GM18867 (cell line): ENCODE results near the gene ADGRD1.

Experiments used
- ATAC-seq: cut with Tn5 transposase; IDR thresholded peaks from one replicate; pipeline ENCODE4 v1.9.1; 2021; ENCODE audit warnings: mild to moderate bottlenecking, moderate library complexity; ENCODE audit not compliant: unreplicated experiment

The ADGRD1 gene

DNA sequence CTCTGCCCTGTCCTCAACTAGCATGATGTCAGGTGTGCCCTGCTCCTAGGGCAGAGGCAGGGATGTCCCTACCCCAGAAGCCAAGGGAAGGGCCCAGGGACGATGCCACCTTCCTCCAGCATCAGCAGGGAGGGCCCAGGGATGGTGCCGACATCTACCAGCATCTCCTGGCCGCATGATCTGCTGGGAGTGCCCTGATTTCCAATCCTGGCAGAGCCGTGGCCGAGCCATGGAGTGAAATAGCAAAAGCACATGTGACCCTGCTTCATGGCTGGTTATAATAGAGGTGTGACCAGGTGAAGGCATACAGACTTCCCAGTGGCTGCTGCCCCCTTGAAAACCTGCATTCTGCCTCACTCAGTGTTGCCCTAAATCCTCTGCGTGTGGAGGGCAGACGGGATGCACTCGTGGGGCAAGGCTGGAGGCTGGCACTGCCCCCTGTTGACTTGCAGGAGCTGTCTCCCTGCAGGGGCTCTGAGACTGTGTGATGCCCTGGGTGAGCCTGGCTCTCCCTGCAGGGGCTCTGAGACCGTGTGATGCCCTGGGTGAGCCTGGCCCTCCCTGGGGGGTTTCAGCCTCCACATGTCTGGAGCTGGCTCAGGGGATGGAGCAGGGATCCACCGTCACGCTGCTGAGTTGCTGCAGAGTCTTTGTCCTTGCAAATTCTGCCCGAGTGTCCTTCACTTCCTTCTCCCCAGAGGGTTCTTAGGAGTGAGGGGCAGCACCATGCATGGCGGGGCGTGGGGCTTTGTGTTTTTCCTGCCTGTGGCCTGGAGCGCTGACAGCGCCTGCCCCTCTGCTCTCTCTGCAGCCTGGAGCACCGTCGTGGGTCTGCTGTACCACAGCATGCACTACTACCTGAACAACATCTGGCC lies 51.7 kb downstream of the ADGRD1 start:
- no peak for ATAC-seq

DNA sequence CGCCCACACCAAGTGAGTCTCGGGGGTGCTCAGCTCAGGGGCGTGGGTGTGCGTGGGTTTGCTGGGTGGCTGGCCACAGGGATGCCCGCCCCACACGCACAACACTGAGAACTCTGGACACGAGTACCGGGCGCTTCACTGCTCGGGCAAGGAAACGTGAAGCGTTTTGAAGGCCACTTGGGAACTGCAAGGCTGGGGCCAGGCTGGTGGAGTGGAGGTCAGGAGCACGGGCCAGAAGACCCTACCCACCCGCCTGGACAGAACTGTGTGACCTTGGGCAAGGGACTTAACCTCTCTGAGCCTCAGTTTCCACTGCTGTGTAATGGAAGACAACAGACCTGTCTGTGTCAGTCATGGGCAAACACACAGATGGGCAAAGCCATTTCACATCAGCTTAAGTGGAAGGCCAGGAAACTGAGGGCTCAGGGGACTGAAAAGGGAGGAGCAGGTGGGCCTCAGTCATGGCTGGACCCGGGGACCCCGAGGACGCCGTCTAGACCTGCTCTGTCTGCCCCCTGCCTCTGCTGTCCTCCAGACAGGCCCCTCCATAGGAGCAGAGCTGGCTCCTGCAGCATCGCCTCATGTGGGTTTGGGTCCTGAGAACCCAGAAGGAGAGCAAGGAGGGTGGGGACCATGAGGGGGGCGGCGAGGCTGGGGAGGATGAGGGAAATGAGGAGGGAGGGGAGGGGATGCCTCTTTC lies 52.5 kb downstream of the ADGRD1 start:
- no peak for ATAC-seq

DNA sequence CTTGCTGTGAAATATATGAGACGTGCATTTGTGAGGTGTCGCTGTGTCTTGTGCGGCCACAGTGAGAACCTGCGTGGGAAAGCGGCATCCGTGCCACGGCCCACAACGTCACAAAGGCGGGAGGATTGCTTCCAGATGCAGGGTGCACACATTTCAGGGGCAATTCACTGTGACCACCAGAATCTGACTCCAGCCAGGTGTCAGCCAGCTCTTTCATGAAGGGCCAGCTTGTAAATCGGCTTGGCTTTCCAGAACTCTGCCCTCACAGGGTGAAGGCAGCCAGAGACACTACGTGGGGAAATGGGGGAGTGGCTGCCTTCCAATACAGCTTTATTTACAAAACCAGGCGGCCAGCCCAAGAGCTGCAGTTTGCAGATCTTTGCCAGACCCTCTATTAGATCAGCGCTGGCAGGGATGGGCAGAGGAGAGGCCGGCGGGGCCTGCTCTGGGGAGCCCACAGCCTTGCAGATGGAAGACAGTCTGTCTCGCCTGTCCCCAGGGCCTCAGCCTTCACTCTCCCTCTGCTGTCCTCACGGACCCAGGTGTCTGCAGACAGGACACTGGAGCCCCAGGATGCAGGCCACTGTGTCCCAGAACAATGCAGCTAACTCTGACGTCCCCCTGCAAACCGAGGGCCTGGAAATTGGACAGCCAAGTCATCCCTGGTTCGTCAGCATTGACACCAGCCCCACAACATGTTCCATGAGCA lies 53.5 kb downstream of the ADGRD1 start:
- ATAC-seq: no peak

DNA sequence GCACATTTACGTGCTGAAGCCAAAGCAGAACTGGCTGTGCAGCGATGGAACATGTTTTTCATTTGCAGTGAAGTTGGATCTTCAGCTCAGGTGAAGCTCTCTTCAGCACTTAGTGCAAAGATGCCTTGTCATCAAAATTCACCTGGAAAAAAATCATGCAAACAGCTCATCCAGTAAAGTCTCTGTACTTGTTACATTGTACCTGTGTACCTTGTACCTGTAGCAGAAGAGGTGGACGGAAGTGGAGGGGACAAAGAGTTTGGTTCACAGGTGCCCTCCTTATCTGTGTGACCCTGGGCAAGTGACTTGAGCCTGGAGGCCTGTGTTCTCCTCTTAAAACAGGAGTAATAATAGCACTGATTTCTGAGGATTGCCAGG lies 54.0 kb downstream of the ADGRD1 start:
- no peak for ATAC-seq

DNA sequence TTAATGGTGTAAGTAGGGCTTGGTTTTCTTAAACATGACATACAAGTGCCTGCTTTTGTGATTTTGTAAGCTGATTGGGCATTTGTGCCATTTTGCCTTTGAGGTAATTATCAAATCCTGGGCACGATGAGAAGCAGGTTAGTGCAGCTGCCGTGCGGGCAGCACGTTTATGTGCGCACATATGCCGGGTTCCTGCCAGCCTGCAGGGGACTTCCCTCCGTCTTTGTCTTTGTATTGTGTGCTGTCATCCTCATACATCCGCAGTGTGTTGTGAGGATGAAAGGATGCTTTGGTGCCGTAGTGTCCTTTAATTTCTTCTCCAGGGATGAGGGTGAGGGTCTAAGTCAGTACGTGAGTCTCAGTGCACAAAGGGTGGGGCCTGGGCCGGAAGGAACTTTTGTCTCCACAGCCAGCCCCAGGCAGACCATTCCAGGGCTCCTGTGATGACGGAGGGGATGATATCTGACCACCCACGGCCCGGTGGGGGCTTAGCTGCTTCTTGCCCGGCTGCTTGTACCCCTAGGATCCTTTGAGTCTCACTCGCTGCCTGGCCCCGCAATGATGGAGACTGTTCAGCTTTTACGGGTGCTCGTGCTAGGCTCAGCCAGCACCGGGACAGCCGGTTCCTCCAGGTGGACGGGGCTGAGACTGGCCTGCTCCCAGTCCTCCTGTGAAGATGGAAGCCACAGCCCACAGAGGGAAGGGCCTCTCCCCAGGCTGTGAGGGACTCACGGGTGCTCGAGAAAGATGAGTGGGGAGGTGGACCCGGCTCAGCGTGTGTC lies 54.6 kb downstream of the ADGRD1 start:
- ATAC-seq: no peak

DNA sequence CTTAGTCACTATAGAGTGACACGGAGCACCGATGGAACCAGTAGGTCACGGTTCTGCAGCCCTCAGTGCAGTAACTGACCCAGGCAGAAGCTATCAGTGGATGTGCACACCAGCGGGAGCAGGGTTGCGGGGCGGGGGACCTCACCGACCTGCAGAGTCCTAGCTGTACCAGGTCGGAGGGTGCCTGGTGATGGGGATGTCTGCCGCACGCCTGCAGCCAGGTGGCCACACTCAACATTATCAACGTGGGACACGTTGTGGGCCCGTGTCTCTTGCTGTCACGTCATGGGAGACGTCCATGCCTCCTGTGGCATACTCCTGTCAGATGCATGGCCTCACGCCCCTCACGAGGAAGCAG lies 55.2 kb downstream of the ADGRD1 start:
- ATAC-seq: no peak

DNA sequence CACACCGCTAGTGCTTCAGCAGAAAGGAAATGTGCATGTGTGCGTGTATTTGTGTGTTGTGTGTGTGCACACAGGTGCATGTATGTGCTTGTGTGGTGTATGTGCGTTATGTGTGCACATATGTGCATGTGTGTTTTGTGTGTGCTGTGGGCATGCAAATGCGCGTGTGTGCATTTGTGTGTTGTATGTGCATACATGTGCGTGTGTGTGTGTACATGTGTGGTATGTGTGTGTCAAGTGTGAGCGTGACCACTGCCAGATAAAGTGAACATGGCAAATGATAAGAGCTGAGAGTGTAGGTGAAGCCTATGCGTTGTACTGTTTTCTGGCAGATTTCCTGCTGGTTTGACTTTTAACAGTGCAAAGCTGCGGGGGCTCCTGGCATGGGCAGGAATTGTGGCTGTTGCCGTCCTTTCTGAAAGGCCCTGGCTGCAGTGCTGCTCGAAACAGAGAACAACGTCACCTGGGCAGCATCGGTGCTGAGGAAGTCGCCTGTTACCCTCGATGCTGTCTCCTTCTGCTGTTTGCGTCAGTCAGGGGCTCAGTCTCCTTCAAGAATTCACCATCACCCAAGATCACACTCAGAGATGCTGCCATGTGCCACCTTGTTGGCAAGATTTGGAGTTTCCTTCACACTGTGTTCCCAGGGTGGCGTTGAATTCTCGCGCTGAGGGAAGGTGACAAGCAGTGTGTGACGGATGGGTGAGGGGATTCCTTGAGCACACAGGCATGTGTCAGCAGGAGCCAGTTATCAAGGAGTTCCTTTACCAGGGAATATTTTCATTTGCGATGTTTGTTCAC lies 56.1 kb downstream of the ADGRD1 start:
- ATAC-seq: no peak

DNA sequence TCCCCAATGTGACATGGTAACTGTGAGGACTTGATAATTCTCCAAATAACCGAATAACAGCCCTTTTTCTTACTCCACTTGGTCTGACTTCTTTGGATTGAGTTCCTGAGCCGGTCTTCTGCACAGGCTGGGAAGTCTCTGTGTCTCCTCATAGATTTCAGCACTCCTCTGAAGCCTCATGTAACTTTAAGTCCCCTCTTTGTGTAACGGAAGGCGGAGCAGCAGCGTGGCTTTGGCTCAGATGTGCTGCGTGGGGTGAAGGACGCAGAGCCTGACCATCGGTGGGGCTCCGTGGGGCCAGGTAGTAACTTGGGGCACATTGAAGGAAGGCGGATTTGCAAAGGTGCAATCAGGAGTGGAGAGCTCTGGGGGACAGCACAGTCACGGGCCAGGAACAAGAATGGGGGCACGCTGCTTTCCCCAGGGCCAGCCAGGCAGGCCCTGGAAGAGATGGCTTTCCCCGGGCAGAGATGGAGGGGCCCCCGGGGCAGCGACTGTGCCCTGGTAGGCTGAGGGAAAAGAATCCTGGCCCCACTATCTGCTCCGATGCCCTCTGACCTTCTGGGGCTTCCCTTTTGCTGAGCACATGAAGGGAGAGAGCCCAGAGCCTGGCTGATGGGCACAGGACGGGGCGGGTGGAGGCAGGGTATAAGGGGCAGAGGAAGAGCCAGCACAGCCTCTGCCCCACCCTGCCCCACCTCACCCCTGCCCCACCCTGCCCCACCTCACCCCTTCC lies 56.9 kb downstream of the ADGRD1 start:
- ATAC-seq: no peak

DNA sequence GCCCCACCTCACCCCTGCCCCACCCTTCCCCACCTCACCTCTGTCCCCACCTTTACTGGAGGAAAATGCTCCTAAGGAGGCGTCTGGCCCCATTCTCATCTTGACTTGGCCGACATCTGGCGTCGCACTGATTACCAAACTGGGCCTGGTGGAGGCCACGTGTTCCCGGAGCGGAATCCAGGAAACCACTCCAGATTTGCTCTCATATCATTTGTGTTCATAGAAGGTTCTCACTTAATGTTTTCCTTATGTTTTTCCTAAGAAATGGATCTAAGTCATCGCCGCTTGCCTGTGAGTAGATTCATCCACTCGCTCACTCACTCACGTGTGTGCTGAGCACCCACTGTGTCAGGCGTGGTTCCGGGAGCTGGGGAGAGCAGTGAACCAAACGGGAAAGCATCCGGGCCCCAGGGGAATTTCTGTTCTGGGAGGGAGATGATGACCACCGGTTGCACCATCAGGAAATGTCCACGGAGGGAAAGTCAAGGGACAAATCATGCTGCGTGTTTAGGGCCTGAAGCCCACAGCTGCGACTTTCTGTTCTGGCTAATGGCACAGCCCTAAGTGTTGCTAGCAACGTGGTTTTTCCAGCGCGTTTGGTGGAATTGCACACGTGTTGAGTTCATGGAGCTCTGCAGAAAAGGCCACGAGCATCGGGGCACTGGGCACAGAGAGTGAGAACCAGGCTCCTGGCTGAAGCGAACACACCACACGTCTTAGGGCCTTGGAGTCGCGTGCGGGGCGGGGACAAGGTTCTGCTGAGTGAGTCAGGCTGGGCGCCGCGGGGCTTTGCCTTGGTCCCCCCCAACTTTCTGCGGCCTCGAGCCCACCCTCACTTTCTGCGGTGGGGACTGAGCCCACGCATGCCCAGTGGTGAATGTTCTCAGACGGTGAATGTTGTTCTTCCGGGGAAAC lies 57.7 kb downstream of the ADGRD1 start:
- no peak for ATAC-seq

DNA sequence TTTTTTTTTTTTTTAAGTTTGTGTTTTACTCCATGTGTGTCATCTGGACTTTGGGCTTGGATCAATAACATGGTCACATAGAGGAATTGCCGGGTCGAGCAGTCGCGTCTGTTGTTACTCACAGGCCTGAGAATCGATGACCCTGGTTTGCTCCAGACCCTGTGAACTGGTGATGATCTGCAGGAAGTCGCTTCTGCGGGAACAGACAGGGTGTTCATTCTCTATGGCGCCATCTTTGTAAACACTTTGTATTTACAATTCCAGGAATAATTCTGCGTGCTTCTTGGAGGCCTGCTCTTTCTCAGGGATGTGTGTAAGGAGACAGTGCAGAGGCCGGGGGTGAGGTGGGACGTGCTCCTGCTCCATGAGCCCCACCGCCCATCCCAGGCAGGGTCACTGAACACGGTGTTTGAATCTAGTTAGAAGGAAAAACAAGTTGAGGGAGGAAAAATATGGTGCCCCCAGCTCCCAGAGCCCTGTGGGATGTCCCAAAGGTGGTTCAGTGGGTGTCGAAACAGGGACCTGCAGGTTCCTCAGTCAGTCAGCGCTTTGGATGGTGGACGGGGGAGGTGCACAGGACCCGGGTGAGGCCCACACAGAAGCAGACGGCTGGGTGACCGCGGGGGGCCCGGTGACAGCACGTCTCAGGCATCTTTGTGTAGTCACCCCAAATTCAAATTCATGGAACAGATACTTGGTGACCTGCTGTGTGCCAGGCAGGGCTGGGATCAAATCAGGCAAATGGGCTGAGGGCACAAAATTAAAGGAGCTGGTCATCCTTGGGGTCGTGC lies 58.8 kb downstream of the ADGRD1 start:
- no peak for ATAC-seq

DNA sequence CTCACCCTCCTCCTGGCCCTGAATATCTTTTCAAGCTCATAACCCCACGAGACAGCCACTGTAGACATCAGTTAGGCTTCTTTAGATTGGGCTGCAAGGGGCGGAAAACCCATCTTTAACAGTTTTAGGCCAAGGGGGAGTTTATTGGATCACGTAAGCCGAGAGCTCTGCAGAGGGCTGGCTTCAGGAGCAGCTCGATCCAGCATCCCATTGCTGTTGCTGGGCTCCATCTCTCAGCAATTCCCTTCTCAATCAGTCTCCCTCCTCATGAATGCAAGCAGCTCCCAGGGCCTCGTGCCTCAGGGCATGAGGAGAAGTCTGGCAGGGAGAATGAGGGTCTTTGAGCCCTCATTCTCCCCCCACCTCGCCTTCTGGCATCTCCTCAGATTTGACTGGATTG lies 59.4 kb downstream of the ADGRD1 start:
- ATAC-seq: no peak

DNA sequence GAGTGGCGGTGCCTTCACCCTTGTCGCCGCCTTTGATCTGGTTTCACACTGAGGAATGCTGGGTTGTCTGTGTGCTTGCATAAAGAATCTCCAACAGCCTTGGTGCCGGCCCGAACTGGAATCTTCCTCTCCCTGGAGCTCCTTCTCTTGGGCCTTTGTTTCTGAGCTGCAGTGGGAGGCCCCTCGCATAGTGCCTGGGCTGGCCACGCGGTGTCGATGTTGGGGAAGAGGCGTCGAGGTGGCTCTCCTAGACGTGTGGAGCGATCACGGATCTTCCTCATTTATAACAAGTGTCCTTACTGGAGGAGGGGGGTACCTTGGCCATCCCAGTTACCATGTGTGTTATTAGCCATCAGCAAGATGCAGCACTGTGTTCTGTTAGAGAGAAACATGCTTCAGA lies 60.6 kb downstream of the ADGRD1 start:
- no peak for ATAC-seq

DNA sequence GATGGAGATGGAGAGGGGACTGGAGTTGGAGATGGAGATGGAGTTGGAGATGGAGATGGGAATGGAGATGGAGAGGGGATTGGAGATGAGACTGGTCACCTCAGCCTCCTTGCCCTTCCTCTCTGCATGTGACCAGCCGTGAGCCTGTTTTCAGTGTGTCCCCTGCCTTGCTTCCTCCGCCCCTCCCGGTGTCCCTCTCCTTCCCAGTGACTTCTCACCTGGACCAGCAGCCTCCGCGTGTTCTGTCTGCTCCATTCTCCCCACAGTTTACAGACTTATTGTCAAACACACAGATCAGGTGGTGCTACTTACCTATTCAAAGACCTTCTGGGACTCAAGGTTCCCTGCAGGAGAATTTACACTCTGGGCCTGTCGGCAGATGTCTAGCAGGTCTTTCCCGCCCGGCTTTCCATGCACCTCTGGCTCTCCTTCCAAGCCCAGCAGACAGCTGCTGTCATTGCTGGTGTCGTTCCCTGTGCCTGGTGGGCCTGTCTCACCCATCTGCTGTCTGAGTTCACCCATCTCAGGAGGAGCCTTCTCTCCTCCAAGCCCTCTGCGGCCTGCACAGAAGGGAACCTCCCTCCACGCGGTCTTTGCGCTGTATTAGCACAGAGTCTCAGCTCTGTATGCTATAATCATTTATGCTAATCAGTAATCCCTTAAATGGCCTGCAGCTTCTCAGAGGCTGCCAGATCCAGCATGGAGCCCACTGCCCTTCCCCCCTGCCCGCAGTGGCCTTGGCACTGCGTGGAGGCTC lies 62.1 kb downstream of the ADGRD1 start:
- ATAC-seq: no peak

DNA sequence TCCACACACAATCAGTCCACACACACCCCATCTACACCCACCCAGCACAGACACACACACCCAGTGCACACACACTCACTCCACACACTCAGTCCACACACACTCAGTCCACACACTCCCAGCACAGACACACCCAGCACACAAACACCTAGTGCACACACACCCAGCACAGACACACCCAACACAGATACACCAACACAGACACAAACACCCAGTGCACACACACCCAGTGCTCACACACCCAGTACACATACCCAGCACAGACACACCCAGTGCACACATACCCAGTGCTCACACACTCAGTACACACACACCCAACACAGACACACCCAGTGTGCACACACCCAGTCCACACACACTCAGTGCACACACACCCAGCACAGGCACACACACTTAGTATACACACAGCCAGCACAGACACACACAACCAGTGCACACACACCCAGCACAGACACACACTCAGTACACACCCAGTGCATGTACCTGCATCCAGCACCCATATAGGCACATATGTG lies 63.8 kb downstream of the ADGRD1 start:
- no peak for ATAC-seq

DNA sequence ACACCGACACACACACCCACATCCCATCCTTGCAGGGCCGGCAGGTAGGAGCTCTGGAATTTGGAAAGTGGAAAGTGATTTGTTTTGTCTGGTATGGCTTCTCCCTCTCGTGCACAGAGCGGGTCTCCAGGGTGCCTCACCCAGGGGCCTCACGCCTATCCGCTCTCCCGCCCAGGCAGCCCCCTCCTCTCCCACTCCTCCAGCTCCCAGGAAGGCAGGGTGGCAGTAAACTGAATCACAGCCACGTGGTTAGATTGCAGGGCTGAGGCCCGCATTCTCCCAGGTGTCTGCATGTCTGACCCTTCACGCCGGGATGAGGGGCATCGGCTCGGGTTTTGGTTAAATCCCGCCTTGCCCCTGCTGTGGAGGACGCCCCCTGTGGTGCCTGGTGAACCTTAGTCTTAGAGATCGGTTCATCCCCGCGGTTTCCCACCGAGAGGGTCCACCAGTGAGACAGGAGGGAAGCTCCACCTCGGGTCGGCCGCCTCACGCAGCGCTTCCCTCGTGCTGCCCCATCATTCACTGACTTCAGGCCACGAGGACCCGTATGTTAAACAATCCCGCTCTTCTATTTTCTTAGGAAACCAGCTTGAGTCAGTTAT lies 64.4 kb downstream of the ADGRD1 start:
- no peak for ATAC-seq

DNA sequence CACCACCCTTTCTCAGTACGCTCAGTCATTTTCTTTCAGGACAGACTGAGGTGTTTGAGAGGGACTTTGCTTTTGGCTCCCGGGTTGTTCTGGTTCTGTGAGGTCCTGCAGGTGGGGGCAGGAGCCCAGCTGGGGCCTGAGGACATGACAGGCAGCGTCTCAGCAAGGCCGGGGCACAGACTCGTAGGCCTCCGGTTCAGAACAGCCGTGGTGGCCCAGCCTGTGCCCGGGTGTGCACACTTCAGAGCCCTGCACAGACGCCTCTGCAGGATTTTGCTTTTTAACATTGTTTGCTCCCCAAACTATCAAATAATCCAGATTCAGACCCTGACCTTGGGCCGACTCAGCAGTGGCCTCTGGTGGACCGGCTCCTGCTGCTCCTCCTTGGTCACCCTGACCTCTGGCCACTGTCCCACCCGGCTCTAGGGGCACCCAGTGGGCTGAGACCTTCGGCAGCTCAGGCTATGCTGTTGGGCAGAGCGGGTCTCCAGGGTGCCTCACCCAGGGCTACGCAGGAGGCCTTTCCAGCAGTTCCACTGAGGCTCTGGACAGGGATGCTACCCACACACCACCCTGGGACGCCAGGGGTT lies 65.2 kb downstream of the ADGRD1 start:
- no peak for ATAC-seq
